SU-DHL-6 (cell line): Measurements from ENCODE around the gene ZNF423.

Source experiments
- H2AFZ ChIP-seq: fragments of 200-600 bp; sonication (generic); 2 replicates; pipeline ENCODE4 v1.6.1; 2014; ENCODE audit warnings: low read depth, mild to moderate bottlenecking, moderate library complexity, mixed read lengths, antibody characterized with exemption, low read length; ENCODE audit not compliant: severe bottlenecking
- H3F3A ChIP-seq: fragments of 200-600 bp; shearing (Covaris generic); 2 replicates; pipeline ENCODE4 v1.6.0; 2016; ENCODE audit warnings: antibody characterized with exemption, mild to moderate bottlenecking; ENCODE audit not compliant: insufficient read depth
- H3K27ac ChIP-seq: fragments of 200-600 bp; sonication (generic); 2 replicates; pipeline ENCODE4 v1.5.1; 2016; ENCODE audit warnings: low read depth, mild to moderate bottlenecking, low read length, moderate library complexity, mixed read lengths
- H3K27me3 ChIP-seq: fragments of 200-600 bp; sonication (generic), shearing (Covaris generic); 2 replicates; pipeline ENCODE4 v1.6.0; 2014; ENCODE audit warnings: mild to moderate bottlenecking, low read length
- H3K36me3 ChIP-seq: fragments of 200-600 bp; sonication (generic); 2 replicates; pipeline ENCODE4 v1.6.1; 2014; ENCODE audit warnings: mild to moderate bottlenecking, low read length, mixed read lengths
- H3K4me2 ChIP-seq: fragments of 300-600, 200-600 bp; shearing (Covaris generic), sonication (generic); 2 replicates; pipeline ENCODE4 v1.6.0; 2014; ENCODE audit warnings: low read length, low read depth, mild to moderate bottlenecking; ENCODE audit not compliant: poor library complexity, severe bottlenecking
- H3K4me3 ChIP-seq: fragments of 200-600 bp; sonication (generic); 2 replicates; pipeline ENCODE4 v1.5.1; 2014; ENCODE audit warnings: antibody characterized with exemption, low read length, mild to moderate bottlenecking, mixed read lengths; ENCODE audit not compliant: insufficient read depth, poor library complexity, severe bottlenecking
- H3K79me2 ChIP-seq: fragments of 200-600 bp; sonication (generic); 2 replicates; pipeline ENCODE4 v1.6.1; 2014; ENCODE audit warnings: mild to moderate bottlenecking, low read length, moderate library complexity; ENCODE audit not compliant: insufficient read depth
- H3K9ac ChIP-seq: fragments of 200-600 bp; sonication (generic); 2 replicates; pipeline ENCODE4 v1.7.0; 2014; ENCODE audit warnings: mild to moderate bottlenecking, low read length
- H3K9me2 ChIP-seq: fragments of 200-600 bp; sonication (generic); replicated peaks from 2 replicates; pipeline ENCODE4 v1.6.1; 2014; ENCODE audit warnings: low read length; ENCODE audit not compliant: insufficient read depth
- H3K9me3 ChIP-seq: fragments of 200-600 bp; sonication (generic); 2 replicates; pipeline ENCODE4 v1.6.1; 2014; ENCODE audit warnings: low read length, mixed read lengths; ENCODE audit not compliant: insufficient read depth
- H4K20me1 ChIP-seq: fragments of 200-600 bp; sonication (generic); 2 replicates; pipeline ENCODE4 v1.6.1; 2014; ENCODE audit warnings: low read depth, mild to moderate bottlenecking, antibody characterized with exemption, low read length, moderate library complexity, mixed read lengths
- EZH2phosphoT487 ChIP-seq: fragments of 200-600 bp; sonication (generic), shearing (Covaris generic); conservative IDR thresholded peaks from 2 replicates; pipeline ENCODE4 v1.6.1; 2018; ENCODE audit warnings: mild to moderate bottlenecking, antibody characterized with exemption, low read length, moderate library complexity, mixed read lengths
- TF ChIP-seq, protein P1 (sequence below): fragments of 200-600 bp; sonication (generic); IDR thresholded peaks from one replicate; pipeline ENCODE4 v1.5.1; 2017; ENCODE audit warnings: antibody characterized with exemption, mild to moderate bottlenecking, low read length, moderate library complexity; ENCODE audit not compliant: insufficient read depth, poor library complexity, severe bottlenecking

Gene ZNF423

GRCh38 chr16:49630783-49631182, 225.1 kb downstream of the ZNF423 start:
- no peaks in the 10 kb centered on the region for H3F3A ChIP-seq
- no peaks in the 10 kb centered on the region for H3K9me2 ChIP-seq
- no peak overlapping the region for H3K9ac ChIP-seq
- no peaks in the 10 kb centered on the region for H3K79me2 ChIP-seq
- H3K4me3 ChIP-seq: no peak overlapping the region
- TF ChIP-seq, protein P1, sequence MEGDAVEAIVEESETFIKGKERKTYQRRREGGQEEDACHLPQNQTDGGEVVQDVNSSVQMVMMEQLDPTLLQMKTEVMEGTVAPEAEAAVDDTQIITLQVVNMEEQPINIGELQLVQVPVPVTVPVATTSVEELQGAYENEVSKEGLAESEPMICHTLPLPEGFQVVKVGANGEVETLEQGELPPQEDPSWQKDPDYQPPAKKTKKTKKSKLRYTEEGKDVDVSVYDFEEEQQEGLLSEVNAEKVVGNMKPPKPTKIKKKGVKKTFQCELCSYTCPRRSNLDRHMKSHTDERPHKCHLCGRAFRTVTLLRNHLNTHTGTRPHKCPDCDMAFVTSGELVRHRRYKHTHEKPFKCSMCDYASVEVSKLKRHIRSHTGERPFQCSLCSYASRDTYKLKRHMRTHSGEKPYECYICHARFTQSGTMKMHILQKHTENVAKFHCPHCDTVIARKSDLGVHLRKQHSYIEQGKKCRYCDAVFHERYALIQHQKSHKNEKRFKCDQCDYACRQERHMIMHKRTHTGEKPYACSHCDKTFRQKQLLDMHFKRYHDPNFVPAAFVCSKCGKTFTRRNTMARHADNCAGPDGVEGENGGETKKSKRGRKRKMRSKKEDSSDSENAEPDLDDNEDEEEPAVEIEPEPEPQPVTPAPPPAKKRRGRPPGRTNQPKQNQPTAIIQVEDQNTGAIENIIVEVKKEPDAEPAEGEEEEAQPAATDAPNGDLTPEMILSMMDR: no peak
- no peak for TF ChIP-seq EZH2phosphoT487
- no peak overlapping the region for H2AFZ ChIP-seq
- H3K27ac ChIP-seq: no peak overlapping the region
- no peaks in the 10 kb centered on the region for H4K20me1 ChIP-seq
- no peak overlapping the region for H3K4me2 ChIP-seq
- H3K36me3 ChIP-seq: no peaks in the 10 kb centered on the region
- H3K9me3 ChIP-seq: no peaks in the 10 kb centered on the region
- H3K27me3 ChIP-seq: no peaks in the 10 kb centered on the region

GRCh38 chr16:49629851-49630250, 226.1 kb downstream of the ZNF423 start:
- H3K36me3 ChIP-seq: no peaks in the 10 kb centered on the region
- H3K9me3 ChIP-seq: no peaks in the 10 kb centered on the region
- no peaks in the 10 kb centered on the region for H4K20me1 ChIP-seq
- no peaks in the 10 kb centered on the region for H3K27me3 ChIP-seq
- H3F3A ChIP-seq: no peaks in the 10 kb centered on the region
- no peak overlapping the region for H3K27ac ChIP-seq
- no peaks in the 10 kb centered on the region for H3K79me2 ChIP-seq
- no peaks in the 10 kb centered on the region for H3K9me2 ChIP-seq
- H3K4me2 ChIP-seq: no peak overlapping the region
- TF ChIP-seq, protein P1: no peak
- H3K9ac ChIP-seq: no peak overlapping the region
- H3K4me3 ChIP-seq: no peak overlapping the region
- H2AFZ ChIP-seq: no peak overlapping the region

DNA sequence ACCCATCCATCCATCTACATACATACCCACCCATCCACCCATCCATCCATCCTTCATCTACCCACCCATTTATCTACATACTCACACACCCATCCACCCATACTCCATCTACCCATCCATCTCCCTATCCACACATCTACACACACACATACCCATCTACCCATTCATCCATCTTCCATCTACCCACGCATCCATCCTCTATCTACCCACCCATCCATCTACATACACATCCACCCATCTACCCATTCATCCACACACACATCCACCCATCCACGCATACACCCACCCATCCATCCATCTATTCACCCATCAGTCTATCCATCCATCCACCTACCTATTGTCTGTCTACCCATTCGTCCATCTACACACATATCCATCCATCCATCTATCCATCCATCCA, 227.8 kb downstream of the ZNF423 start:
- no peaks in the 10 kb centered on the region for H3K9me3 ChIP-seq
- H3K36me3 ChIP-seq: no peaks in the 10 kb centered on the region
- no peaks in the 10 kb centered on the region for H3F3A ChIP-seq
- no peaks in the 10 kb centered on the region for H3K79me2 ChIP-seq
- no peaks in the 10 kb centered on the region for H4K20me1 ChIP-seq
- TF ChIP-seq, protein P1: no peak
- no peak for TF ChIP-seq EZH2phosphoT487
- H3K4me2 ChIP-seq: no peak overlapping the region
- no peak overlapping the region for H2AFZ ChIP-seq
- H3K9ac ChIP-seq: no peak overlapping the region
- no peaks in the 10 kb centered on the region for H3K9me2 ChIP-seq
- H3K4me3 ChIP-seq: no peak overlapping the region
- H3K27me3 ChIP-seq: no peaks in the 10 kb centered on the region
- no peak overlapping the region for H3K27ac ChIP-seq
